ENCODE measurements around the gene SETD7. TPM values are rescaled to one million over a fixed set of nuclear protein-coding genes. Genes with fewer than 3 reads are reported as not detected.

SETD7 gene
- total RNA-seq, 2 experiments from 2014 or later: 10.4 to 12.1 TPM

- Mint-ChIP-seq H3K4me1 (ENCODE audit: low read depth) (peaks cover 4% of the 10 kb centered on the region), H3K36me3 (ENCODE audit: low read depth) (peaks cover 22% of the 10 kb centered on the region), H3K27me3 (peaks cover under 1% of the 10 kb centered on the region), H3K9me3 (no peaks in the 10 kb centered on the region), H3K27ac (no peak overlapping the region), H3K4me3 (no peak overlapping the region)
- ATAC-seq (no peak), DNase-seq (no peak)
- TF ChIP-seq, protein P1, sequence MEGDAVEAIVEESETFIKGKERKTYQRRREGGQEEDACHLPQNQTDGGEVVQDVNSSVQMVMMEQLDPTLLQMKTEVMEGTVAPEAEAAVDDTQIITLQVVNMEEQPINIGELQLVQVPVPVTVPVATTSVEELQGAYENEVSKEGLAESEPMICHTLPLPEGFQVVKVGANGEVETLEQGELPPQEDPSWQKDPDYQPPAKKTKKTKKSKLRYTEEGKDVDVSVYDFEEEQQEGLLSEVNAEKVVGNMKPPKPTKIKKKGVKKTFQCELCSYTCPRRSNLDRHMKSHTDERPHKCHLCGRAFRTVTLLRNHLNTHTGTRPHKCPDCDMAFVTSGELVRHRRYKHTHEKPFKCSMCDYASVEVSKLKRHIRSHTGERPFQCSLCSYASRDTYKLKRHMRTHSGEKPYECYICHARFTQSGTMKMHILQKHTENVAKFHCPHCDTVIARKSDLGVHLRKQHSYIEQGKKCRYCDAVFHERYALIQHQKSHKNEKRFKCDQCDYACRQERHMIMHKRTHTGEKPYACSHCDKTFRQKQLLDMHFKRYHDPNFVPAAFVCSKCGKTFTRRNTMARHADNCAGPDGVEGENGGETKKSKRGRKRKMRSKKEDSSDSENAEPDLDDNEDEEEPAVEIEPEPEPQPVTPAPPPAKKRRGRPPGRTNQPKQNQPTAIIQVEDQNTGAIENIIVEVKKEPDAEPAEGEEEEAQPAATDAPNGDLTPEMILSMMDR (IDR thresholded peaks at IDR 0.05): no peak
- intact Hi-C loops (cut with micrococcal nuclease): no loop called here
- POLR2A ChIA-PET: interaction anchor here (1.0 kb wide), 1 partner anchor 11 kb away, joined by 3 read pairs; no protein-coding TSS in a partner anchor
- CTCF ChIA-PET: interaction anchor here (0.9 kb wide), 1 partner anchor 51 kb away, joined by 3 read pairs; no protein-coding TSS in a partner anchor
Observed at GRCh38 chr4:139547979-139548378, 8.0 kb downstream of the SETD7 start.

DNA sequence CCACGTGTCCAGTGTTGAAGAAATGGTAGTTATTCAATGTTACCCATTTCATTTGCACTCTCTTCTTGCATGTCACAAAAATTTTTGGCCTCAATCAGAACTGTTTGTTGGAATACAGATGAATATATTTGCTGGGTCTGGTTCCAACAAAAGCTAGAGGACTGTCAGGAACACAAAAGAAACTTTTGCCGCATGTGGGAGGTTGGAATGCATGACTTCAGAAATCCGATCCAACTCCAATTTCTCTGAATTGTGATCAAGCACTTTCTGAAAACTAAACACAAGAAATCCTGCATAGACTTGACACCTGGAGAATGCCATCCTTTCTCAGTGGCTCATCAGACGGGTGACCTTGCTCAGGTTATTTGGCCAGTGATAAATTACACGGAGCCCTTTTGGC, 15.4 kb downstream of the SETD7 start:
- no peaks in the 10 kb centered on the region for H3K9me3 Mint-ChIP-seq
- H3K27ac Mint-ChIP-seq: no peak overlapping the region
- TF ChIP-seq, protein P1 (IDR thresholded peaks at IDR 0.05): no peak
- ChIA-PET CTCF (interaction anchor here (0.8 to 1.3 kb wide), 4 partner anchors 9 to 74 kb away, joined by 3 to 4 read pairs (median 4); no protein-coding TSS in a partner anchor), POLR2A (no interaction called here)
- no peaks in the 10 kb centered on the region for H3K27me3 Mint-ChIP-seq
- no peaks in the 10 kb centered on the region for H3K4me1 Mint-ChIP-seq (ENCODE audit: low read depth)
- no peak overlapping the region for H3K4me3 Mint-ChIP-seq
- intact Hi-C loops (cut with micrococcal nuclease): no loop called here
- no peak for ATAC-seq
- no peak for DNase-seq
- peaks cover 13% of the 10 kb centered on the region for H3K36me3 Mint-ChIP-seq (ENCODE audit: low read depth)

GRCh38 chr4:139540161-139540560, 15.9 kb downstream of the SETD7 start:
- POLR2A ChIA-PET: no interaction called here
- no peak overlapping the region for H3K4me3 Mint-ChIP-seq
- CTCF ChIA-PET: interaction anchor here (0.8 to 0.9 kb wide), 3 partner anchors 9 to 74 kb away, joined by 3 to 4 read pairs (median 4); no protein-coding TSS in a partner anchor

GRCh38 chr4:139537292-139537691, 18.7 kb downstream of the SETD7 start:
- TF ChIP-seq, protein P1 (IDR thresholded peaks at IDR 0.05): no peak
- ChIA-PET POLR2A (no interaction called here), CTCF (no interaction called here)
- H3K27me3 Mint-ChIP-seq: no peaks in the 10 kb centered on the region
- intact Hi-C loops (cut with micrococcal nuclease): no loop called here
- no peak overlapping the region for H3K4me3 Mint-ChIP-seq
- H3K9me3 Mint-ChIP-seq: no peaks in the 10 kb centered on the region
- DNase-seq (no peak), ATAC-seq (no peak)
- no peaks in the 10 kb centered on the region for H3K4me1 Mint-ChIP-seq (ENCODE audit: low read depth)
- peaks cover 3% of the 10 kb centered on the region for H3K36me3 Mint-ChIP-seq (ENCODE audit: low read depth)
- no peak overlapping the region for H3K27ac Mint-ChIP-seq

More at GRCh38 chr4:139540161-139540560, 15.9 kb downstream of the SETD7 start:
- H3K27ac Mint-ChIP-seq: no peak overlapping the region
- ATAC-seq (no peak), DNase-seq (no peak)
- no peaks in the 10 kb centered on the region for H3K9me3 Mint-ChIP-seq
- TF ChIP-seq, protein P1 (IDR thresholded peaks at IDR 0.05): no peak
- H3K36me3 Mint-ChIP-seq (ENCODE audit: low read depth): peaks cover 13% of the 10 kb centered on the region
- no peaks in the 10 kb centered on the region for H3K4me1 Mint-ChIP-seq (ENCODE audit: low read depth)
- H3K27me3 Mint-ChIP-seq: no peaks in the 10 kb centered on the region
- intact Hi-C loops (cut with micrococcal nuclease): no loop called here

GRCh38 chr4:139535871-139536234, 20.2 kb downstream of the SETD7 start:
- ChIA-PET CTCF (no interaction called here), POLR2A (no interaction called here)
- no peaks in the 10 kb centered on the region for H3K4me1 Mint-ChIP-seq (ENCODE audit: low read depth)
- no peaks in the 10 kb centered on the region for H3K27me3 Mint-ChIP-seq
- TF ChIP-seq, protein P1 (IDR thresholded peaks at IDR 0.05): no peak
- no peak overlapping the region for H3K27ac Mint-ChIP-seq
- peaks cover 3% of the 10 kb centered on the region for H3K36me3 Mint-ChIP-seq (ENCODE audit: low read depth)
- intact Hi-C loops (cut with micrococcal nuclease): no loop called here
- H3K9me3 Mint-ChIP-seq: no peaks in the 10 kb centered on the region
- no peak overlapping the region for H3K4me3 Mint-ChIP-seq
- ATAC-seq: no peak
- DNase-seq: no peak
